HG03439 (cell line): ENCODE results near the gene CACNG7.
"Not testable (repeated sequence)": the region's sequence is repeated elsewhere in the genome, so short reads cannot be mapped to it uniquely, and the experiment has no call there.

Experiments used
- ATAC-seq: cut with Tn5 transposase; IDR thresholded peaks from one replicate; pipeline ENCODE4 v1.9.1; 2021; ENCODE audit warnings: mild to moderate bottlenecking, moderate library complexity; ENCODE audit not compliant: unreplicated experiment

Gene CACNG7

DNA sequence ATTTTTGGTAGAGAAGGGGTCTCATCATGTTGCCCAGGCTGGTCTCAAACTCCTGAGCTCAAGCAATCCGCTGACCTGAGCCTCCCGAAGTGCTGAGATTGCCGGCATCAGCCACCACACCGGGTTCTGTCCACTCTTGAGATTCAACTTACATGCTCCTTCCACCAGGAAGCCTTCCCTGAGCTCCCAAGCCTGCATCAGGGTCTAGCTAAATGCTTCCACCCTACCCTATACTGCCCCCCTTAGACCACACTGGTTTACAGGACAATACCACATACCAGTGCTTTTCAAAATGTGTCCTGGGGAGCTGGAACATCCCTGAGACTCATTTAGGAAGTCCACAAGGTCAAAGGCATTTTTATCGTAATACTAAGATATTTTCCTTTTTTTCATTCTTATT is 38.5 kb downstream of the CACNG7 start:
- ATAC-seq = no peak

DNA sequence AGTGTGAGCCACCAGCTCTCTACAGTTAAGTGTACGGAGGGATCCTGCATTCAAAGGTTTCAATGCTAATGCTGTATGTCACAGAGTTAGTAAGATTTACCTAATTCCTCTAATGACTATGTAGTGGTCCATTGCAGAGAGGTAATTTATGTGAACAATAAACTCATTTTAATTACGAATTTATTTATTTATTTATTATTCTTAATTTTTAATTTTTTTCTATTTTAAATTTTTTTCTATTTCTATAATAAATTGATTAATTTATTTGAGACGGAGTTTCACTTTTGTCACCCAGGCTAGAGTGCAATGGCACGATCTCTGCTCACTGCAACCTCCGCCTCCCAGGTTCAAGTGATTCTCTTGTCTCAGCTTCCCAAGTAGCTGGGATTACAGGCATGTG is 39.5 kb downstream of the CACNG7 start:
- ATAC-seq = not testable (repeated sequence)

DNA sequence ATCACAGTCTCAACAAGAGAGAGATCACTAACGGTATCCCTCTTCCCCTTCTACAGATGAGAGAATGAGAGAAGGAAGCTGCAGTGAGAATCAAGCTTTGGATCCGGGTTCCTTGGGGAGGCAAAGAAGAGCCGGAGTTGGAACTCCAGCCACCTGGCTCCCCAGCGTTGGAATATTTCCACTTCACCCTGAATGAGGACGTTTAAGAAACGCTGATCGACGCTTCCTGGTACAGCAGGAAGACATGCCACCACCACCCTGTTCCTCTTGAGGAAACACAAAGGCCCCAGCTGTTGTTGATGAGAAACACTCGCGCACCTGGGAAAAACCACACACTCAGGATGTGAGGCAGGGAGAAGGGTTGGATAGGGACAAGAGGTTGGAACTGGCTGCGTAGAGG is 42.4 kb downstream of the CACNG7 start:
- ATAC-seq = no peak

DNA sequence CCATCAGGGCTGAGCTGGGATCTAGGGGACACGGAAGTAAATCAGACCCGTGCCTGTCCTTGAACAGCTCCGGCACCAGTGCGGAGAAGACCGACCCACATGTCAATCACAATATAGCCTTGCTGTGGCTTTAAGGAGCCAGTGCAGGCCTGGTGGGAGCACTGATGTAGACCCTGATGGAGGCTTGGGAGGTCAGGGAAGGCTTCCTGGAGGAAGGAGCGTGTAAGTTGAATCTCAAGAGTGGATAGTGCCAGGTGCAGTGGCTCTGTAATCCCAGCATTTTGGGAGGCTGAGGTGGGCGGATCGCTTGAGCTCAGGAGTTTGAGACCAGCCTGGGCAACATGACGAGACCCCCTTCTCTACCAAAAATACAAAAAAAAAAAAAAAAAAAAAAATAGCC is 42.9 kb downstream of the CACNG7 start:
- ATAC-seq = no peak

DNA sequence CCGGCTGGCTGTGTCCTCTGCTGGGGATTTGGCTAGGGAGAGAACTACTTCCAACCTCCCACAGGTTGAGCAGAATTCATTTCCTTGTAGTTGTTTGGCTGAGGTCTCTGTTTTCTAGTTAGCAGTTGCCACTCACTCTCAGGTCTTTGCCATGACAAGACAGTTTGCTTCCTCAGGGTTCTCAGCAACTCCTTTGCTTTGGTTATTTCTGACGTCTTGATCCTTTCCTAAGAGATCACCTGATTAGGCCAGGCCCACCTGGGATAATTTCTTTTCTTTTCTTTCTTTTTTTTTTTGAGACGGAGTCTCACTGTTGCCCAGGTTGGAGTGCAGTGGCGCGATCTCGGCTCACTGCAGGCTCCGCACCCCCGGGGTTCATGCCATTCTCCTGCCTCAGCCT is 44.3 kb downstream of the CACNG7 start:
- no peak for ATAC-seq

DNA sequence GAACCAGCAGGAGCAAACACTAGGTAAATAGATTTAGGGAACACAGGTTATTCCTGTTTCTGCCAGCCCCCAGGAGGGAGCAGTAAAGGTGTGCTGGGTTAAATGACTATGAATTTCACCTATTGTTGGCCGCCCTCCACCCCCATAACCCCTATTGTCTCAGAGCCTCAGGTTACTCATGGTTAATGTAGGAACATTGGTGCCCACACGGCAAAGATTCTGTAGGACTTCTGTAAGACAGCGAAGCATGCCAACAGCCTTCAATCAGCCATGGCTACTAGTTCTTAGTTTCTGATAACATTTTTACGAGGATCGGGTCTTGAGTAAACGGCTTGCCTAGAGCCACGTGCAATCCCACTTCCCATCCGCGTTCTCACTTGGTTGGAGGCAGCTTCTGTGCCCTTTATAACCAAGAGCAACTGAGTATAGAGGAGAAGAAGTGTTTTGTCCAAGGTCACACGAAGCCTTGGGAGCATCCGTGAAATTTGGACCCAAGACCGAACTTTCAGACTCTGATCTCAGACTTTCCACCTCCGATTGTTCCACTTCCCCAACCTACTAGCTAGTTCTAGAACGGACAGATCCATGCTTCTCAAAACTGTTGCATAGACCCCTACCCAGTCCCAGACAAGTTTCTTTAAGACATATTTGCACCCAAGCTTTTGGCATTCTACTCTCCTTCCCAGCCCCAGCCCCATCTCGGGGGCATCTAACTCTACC is 48.5 kb downstream of the CACNG7 start:
- ATAC-seq = no peak

DNA sequence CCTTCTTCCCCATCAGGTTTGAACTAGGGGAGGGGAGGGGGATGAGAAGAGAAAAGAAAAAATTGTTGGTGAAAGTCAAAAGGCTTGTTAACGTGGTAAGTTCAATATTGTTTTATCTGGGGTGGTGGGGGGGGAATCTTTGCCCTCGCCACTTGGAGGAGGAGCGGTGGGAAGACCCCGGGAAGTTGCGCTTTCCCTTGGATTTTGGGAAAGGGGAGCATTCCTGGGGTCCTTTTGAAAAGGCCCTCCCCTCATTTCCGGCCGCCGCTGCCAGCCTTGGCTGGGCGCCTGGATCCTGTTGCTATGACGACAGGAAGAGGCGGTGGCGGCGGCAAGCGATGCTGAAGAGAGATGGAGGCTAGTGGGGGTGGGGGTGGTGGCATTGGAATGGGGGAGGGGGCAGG is 49.1 kb downstream of the CACNG7 start:
- no peak for ATAC-seq

DNA sequence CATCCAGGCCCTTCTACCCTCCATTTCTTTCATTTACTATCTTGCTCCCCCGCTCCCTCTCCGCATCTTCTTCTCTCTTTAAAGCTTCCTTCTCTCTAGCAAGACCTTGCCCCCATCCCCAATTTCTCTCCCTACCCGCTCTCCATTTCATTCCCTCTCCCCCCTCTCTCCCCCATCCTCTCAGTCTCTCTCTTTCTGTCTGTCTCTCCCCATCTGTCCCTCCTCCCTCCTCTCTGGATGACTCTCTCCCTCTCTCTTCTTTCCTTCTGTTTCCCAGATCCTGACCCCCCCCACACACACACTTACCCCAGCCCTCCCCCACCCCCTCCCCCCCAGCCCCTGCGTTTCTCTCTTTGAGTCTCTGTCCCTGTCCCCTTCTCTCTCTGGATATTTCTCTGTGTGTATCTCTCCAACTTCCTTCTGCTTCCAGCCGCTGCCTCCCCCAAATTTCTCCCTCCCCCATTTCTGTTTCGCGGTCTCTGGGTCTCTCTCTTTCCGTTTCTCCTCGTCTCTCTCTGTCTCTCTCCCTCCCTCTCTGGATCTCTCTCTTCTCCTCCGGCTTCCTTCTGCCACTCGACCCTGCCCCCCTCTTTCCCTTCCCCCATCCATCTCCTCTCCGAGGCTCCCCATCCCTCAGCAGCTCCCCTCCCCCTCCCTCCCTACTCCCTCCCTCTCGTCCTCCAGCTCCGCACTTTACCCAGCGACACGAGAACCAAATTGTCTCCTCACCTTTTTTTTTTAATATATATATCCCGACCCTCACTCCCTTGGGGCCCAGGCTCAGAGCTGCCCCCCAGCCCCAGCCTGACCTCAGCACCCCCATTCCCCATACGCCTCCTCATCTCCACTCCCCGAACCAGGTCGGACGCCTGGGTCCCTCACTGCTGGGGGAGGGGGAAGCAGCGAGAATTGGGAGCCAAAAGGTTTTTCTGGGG is 50.0 kb downstream of the CACNG7 start:
- ATAC-seq = no peak

DNA sequence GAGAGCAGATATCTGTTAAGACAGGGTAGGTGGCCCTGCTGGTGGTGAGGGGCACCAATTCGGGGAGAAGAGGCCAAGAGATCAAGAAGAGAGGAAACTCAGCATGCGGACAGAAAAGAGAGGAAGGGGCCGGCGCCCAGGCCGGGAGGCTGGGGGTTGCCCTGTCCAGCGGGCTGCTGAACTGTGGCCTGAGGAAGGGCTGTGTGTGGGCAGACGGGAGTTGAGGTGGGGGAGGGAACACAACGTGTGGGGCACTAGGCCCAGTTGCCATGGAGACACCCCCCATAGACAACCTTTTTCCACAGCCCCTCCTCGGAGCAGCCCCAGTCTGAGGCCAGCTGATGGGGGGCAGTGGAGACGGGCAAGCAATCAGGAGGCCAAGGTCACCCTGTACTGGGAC is 51.1 kb downstream of the CACNG7 start:
- no peak for ATAC-seq

DNA sequence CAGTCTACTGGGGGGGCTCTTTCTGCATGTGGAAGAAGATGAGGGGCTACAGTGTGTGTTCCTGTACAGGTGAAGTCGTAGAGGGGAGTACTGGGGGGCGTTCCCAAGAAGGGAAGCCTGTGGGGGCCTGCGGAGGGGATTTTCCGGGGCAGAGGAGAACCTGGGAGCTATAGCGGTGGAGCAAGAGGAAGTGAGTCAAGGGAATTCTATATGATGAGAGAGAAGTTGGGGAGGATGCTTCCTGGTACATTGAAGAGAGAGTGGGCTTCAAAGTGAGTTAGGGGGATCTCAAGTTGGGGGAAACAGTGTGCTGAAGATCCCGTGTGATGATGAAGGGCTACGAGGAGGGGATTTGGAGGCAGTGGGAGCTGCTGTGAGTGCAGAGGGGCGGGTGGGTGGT is 51.8 kb downstream of the CACNG7 start:
- no peak for ATAC-seq

DNA sequence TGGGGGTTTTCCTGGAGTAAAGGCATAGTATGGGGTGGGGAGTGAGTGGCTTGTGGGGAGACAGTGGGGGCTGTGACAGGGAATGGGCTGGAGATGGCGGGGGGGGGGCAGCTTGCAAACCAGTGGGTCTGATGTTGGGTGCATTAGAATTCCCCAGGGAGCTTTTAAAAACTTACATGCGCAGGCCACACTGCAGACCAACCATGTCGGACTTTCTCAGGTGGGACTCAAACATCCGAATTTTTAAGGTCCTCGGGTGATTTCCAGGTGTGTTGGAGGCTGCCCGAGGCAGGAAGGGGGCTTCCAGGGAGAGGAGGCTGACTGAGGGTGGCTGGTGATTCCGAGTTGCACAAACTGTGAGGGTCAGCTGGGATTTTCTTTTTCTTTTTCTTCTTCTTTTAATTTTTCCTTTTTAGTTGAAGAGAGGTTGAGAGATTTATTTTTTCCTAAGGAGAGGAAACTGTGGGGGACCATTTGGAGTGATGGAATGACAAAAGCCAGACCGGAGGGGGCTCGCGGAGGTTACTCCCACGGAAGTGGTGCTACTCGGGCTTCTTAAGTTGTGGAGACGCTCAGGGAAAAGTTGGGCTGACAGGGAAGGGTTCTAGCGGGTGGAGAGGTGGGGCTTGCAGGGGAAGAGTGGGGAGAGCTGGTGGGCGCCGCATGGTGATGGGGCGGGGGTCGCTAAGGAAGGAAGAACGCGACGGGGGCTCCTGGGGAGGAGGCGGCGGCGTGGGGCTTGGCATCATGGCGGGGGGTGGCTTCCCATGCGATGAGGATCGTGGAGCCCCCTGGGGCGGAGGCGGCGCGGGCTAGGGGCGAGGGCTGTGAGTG is 52.7 kb downstream of the CACNG7 start:
- ATAC-seq = no peak

DNA sequence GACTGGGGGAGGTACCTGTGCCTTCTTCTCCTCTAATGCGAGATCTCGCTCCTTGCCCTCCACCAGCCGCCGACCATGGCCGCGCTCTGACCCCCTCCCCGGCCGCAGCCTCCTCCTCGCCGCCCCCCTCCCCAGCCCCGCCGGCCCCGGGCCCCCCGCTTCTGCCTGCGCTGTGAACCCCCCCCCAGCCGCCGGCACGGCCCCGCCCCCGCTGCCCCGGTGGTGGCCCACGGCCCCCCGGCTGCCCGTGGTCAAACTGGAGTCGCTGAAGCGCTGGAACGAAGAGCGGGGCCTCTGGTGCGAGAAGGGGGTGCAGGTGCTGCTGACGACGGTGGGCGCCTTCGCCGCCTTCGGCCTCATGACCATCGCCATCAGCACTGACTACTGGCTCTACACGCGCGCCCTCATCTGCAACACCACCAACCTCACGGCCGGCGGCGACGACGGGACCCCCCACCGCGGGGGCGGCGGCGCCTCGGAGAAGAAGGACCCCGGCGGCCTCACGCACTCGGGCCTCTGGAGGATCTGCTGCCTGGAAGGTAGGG is 53.9 kb downstream of the CACNG7 start, which contains the start of gene CACNG8:
Gene CACNG8, plus strand, starts transcription at position 51 of the 545 bp plus-strand sequence.
- ATAC-seq = no peak

DNA sequence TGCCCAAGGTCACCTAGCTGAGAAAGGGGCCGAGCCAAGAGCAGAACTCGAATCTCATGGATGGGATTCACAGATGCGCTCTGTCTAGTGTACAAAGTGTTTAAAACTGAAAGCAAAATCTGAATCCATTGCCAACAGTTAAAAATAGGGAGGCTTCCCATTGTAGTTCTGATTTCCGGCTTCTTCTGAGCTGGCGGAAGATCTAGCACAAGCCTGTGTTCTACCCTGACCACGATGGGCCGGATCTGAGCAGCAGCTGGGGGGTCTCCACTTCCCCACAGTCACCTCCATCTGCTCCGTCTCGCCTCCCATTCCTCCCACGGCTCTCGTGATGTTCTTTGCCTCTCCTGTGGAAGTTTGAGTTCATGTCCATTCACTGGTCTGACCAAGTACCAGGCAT is 56.0 kb downstream of the CACNG7 start:
- no peak for ATAC-seq

DNA sequence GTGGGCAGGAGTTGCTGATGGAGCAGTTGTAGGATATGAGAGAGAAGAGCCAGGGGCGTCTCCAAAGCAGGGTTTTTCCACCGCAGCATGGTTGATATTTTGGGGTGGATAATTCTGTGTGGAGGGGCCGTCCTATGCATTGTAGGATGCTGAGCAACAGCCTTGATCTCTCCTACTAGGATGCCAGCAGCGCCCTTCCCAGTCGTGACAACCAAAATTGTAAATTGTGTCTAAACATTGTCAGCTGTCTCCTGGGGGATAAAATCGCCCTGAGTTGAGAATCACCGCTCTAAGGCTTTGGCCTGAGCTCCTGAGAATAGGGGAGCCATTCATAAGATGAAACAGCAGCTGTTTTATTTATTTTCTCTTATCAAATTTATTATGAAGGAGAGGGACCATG is 57.9 kb downstream of the CACNG7 start:
- ATAC-seq = no peak

DNA sequence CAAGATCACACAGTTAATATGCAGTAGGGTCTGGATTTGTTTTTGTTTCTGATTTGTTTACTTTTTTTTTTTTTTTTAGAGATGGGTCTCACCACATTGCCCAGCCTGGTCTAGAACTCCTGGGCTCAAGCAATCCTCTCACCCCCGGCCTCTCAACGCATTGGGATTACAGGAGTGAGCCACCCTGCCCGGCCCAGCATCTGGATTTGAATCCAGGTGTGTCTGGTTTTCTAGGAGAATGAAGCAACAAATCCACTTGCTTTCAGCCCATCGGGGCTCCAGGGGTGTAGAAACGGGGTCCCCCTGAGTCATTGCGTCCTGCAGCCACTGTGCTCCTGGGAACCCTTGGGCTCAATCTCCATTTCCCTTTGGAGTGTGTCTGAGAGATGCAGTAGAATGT is 60.3 kb downstream of the CACNG7 start:
- no peak for ATAC-seq

DNA sequence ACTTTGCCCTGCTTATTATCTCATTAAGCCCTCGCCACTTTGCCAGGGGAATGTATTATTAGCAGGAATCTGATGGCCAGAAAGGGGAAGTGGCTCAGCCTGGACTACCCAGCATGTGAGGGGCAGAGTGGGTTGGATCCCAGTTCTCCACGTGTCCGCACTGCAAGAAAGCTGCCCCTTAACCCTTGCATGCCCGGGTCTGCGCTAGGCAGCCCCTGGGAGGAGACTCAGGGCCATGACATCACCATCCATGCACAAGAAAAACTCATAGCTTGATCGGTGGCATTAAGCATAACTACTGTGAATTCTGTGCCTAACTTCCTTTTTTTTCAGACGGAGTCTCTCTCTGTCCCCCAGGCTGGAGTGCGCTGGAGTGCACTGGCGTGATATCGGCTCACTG is 62.6 kb downstream of the CACNG7 start:
- no peak for ATAC-seq

DNA sequence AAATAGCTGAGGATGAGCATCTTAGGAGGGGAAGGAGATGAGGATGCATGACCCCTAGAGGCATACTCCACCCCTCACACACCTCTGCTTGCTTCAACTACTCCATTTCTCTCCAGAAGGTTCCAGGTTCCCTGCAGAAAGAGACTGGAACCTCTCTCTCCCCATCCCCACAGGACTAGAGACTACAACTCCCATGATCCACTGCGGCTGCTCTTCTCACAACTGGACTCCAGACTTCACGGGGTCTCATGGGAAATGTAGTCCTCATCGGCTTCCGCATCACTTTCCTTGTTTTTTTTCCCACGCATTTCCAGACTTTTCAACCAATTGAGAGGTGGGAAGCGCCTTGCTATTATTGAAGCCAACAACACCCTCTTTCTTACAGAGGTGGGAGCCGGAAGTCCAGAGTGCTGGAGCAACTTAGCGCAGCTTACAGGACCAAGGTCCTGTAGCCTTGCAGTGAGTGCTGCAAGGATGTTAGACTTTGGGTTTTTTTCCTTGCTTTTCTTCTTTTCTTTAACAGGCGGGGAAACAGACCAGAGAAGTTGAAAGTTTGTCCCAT is 68.4 kb downstream of the CACNG7 start:
- no peak for ATAC-seq

DNA sequence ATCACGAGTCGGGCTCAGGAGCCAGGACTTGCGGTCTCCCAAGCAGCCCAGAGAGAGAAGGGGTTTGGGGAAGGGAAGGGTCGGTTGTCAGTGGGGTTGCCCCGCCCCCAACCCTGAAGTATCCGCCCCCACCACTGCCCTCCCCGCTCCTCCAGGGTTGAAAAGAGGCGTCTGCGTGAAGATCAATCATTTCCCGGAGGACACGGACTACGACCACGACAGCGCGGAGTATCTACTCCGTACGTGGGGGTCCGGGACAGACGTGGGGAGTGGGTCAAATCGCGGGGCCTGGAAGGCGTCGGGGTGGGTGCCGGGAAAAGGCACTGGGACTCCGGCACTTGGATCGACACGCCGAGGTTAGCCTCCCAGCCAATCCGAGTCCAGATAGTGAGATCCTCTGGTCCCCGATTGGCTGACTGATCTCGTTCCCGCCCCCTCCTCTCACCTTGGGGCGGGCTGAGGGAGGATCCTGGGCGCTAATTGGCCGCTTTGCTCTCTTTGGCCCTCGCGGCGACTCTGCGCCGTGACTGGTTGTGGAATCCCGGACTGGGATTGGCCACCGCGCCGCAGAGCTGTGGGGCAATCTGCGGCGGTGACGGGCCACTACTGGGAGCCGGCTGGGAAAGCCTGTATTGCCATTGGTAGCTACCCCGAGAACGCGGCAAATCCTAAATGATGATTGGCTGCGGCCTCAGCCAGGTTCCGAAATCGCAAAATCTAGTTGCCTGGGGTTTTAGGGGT is 69.1 kb downstream of the CACNG7 start:
- no peak for ATAC-seq

DNA sequence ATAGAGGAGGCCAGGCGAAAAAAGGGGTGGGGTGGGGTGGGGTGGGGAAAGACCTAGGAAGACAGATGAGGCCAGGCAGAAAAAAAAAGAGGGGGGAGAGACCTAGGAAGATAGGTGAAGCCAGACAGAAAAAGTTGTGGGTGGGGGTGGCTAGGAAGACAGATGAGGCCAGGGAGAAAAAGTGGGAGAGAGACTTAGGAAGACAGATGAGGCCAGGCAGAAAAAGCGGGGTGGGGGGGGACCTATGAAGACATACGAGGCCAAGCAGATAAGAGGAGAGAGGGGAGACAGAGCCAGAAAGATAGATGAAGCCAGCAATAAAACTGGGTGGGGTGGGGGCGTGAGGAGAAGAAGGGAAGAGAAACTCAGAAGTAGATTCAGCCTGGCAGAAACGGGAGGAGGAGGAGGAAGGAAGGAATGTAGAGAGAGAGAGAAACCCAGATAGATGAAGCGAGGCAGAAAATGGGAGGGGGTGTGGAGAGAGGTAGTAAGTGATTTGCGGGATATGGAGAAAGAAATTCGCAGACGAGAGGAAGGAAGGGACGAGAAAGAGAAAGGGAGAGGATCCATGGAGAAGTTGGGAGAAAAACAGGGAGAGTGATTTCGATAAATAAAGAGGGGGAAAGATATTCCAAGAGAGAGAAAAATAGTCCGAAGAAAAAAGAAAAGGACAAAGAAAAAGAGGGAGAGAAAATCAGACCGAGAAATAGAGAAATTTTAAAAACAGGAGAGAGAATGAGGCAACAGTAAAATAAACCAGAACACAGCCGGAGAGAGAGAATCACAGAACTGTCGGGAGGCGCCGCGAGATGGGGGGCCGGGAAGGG is 70.1 kb downstream of the CACNG7 start:
- ATAC-seq = no peak
